Measurements from ENCODE around the gene ENG.

DNA sequence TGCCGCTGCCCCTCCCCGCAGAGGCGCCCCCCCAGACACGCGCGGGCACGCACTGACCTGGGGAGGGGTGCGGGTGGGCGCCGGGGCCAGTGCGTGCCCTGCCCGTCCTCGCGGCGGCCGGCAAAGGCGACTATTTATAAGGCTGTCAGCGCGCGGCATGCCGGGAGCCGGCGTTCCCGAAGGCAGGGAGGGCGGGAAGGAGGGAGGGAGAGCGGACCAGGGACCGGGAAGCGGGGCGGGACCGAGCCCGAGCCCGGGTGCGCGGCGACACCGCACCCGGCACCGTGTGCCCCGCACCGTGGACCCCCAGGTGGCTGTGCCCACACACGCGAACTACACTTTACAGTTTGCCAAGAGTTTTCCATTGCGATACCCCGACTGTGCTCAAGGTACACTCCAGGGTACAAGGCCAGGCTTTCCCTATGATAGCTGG, 23.1 kb upstream of the ENG start, which contains the start of gene AK1:
- TF ChIP-seq, protein P1, sequence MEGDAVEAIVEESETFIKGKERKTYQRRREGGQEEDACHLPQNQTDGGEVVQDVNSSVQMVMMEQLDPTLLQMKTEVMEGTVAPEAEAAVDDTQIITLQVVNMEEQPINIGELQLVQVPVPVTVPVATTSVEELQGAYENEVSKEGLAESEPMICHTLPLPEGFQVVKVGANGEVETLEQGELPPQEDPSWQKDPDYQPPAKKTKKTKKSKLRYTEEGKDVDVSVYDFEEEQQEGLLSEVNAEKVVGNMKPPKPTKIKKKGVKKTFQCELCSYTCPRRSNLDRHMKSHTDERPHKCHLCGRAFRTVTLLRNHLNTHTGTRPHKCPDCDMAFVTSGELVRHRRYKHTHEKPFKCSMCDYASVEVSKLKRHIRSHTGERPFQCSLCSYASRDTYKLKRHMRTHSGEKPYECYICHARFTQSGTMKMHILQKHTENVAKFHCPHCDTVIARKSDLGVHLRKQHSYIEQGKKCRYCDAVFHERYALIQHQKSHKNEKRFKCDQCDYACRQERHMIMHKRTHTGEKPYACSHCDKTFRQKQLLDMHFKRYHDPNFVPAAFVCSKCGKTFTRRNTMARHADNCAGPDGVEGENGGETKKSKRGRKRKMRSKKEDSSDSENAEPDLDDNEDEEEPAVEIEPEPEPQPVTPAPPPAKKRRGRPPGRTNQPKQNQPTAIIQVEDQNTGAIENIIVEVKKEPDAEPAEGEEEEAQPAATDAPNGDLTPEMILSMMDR (IDR thresholded peaks at IDR 0.05; ENCODE audit: low read depth, low read length, poor library complexity, severe bottlenecking), result no peak
- no peak for TF ChIP-seq EZH2phosphoT487 (IDR thresholded peaks at IDR 0.05; ENCODE audit: borderline replicate concordance, low read length)

All from DOHH2 (cell line).